Neural progenitor cell (in vitro differentiated cells): ENCODE measurements around the gene POLR1C.

Experiments
- CTCF ChIP-seq: fragments of 200-600 bp; sonication (generic); IDR thresholded peaks from 2 replicates; pipeline ENCODE4 v1.5.1; 2017; ENCODE audit warnings: antibody characterized with exemption, mild to moderate bottlenecking
- EZH2 ChIP-seq: fragments of 200-600 bp; sonication (generic); IDR thresholded peaks from 2 replicates; pipeline ENCODE4 v1.6.1; 2017; ENCODE audit warnings: antibody characterized with exemption, mild to moderate bottlenecking, moderate library complexity

DNA sequence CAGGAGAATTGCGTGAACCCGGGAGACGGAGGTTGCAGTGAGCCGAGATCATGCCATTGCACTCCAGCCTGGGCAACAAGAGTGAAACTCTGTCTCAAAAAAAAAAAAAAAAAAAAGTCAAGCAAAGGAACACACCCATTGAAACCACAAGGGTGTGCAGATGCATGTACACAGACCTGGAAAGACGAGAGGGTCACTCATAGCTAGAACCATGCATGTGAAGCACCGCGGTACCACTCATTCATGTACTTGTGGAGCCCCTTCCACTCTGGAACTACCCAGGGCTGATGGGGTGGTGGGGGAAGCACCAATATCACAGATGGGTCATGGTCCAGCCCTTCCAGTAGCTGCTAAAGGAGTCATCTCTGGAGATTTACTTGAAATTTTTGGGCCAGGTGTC lies 46.9 kb upstream of the POLR1C start:
- no peak for TF ChIP-seq CTCF
- no peak for TF ChIP-seq EZH2
